Neural cell (in vitro differentiated cells): ENCODE results near the gene TPGS1. TPM values are rescaled to one million over a fixed set of nuclear protein-coding genes. Genes with fewer than 3 reads are reported as not detected.

Source experiments
- H2AFZ ChIP-seq: fragments of 200-600, 300-800 bp; sonication (generic), shearing (Covaris generic); 2 replicates; pipeline ENCODE4 v1.6.0; 2014; ENCODE audit warnings: low read depth, mild to moderate bottlenecking, antibody characterized with exemption, low read length, moderate library complexity
- H3F3A ChIP-seq: fragments of 200-600 bp; shearing (Covaris generic); 2 replicates; pipeline ENCODE4 v1.6.1; 2016; ENCODE audit warnings: mild to moderate bottlenecking, moderate library complexity, mixed read lengths, antibody characterized with exemption, low read length; ENCODE audit not compliant: insufficient read depth, poor library complexity, severe bottlenecking
- H3K27ac ChIP-seq: fragments of 200-600, 300-800 bp; sonication (generic), shearing (Covaris generic); 2 replicates; pipeline ENCODE4 v1.5.1; 2014; ENCODE audit warnings: mild to moderate bottlenecking, low read length, moderate library complexity
- H3K27me3 ChIP-seq: fragments of 300-800, 200-600 bp; sonication (generic), shearing (Covaris generic); 2 replicates; pipeline ENCODE4 v1.6.0; 2014; ENCODE audit warnings: mild to moderate bottlenecking, low read depth, low read length, moderate library complexity; ENCODE audit not compliant: insufficient read depth
- H3K36me3 ChIP-seq: fragments of 300-800, 200-600 bp; sonication (generic), shearing (Covaris generic); 2 replicates; pipeline ENCODE4 v1.5.1; 2014; ENCODE audit warnings: mild to moderate bottlenecking, antibody characterized with exemption, low read length, moderate library complexity; ENCODE audit not compliant: insufficient read depth
- H3K4me2 ChIP-seq: fragments of 300-800, 200-600 bp; sonication (generic), shearing (Covaris generic); 2 replicates; pipeline ENCODE4 v1.6.0; 2014; ENCODE audit warnings: mild to moderate bottlenecking, low read length
- H3K4me3 ChIP-seq: fragments of 300-800, 200-600 bp; sonication (generic), shearing (Covaris generic); 2 replicates; pipeline ENCODE4 v1.5.1; 2014; ENCODE audit warnings: mild to moderate bottlenecking, low read length, moderate library complexity
- H3K79me2 ChIP-seq: fragments of 200-600 bp; shearing (Covaris generic); replicated peaks from 2 replicates; pipeline ENCODE4 v1.6.0; 2014; ENCODE audit warnings: mild to moderate bottlenecking, low read length, moderate library complexity; ENCODE audit not compliant: insufficient read depth
- H3K9ac ChIP-seq: fragments of 300-800, 200-600 bp; sonication (generic), shearing (Covaris generic); 2 replicates; pipeline ENCODE4 v1.6.1; 2016; ENCODE audit warnings: mild to moderate bottlenecking, low read length, mixed read lengths
- H3K9me2 ChIP-seq: fragments of 200-600 bp; shearing (Covaris generic); 2 replicates; pipeline ENCODE4 v1.6.1; 2016; ENCODE audit warnings: mild to moderate bottlenecking, low read length, mixed read lengths; ENCODE audit not compliant: insufficient read depth
- H3K9me3 ChIP-seq: fragments of 200-600, 300-800 bp; sonication (generic), shearing (Covaris generic); 2 replicates; pipeline ENCODE4 v1.6.1; 2016; ENCODE audit warnings: mild to moderate bottlenecking, mixed run types, low read length, moderate library complexity, mixed read lengths
- H4K20me1 ChIP-seq: fragments of 200-600 bp; shearing (Covaris generic); 2 replicates; pipeline ENCODE4 v1.6.1; 2016; ENCODE audit warnings: mild to moderate bottlenecking, mixed run types; ENCODE audit not compliant: insufficient read depth
- CTCF ChIP-seq: fragments of 450-650 bp; IDR thresholded peaks from 2 replicates; pipeline ENCODE4 v1.5.1; 2014; ENCODE audit warnings: antibody characterized with exemption, mild to moderate bottlenecking, moderate library complexity; ENCODE audit not compliant: poor library complexity, severe bottlenecking
- EP300 ChIP-seq: fragments of 450-650 bp; conservative IDR thresholded peaks from 2 replicates; pipeline ENCODE4 v1.6.1; 2014; ENCODE audit warnings: antibody characterized with exemption, mild to moderate bottlenecking, moderate library complexity; ENCODE audit not compliant: poor library complexity, severe bottlenecking
- EZH2 ChIP-seq: fragments of 200-600, 300-800 bp; shearing (Covaris generic), sonication (generic); IDR thresholded peaks from 2 replicates; pipeline ENCODE4 v1.6.1; 2014; ENCODE audit warnings: antibody characterized with exemption, low read length, borderline replicate concordance, mild to moderate bottlenecking; ENCODE audit not compliant: insufficient read depth, poor library complexity, severe bottlenecking
- MXI1 ChIP-seq: fragments of 450-650 bp; conservative IDR thresholded peaks from 2 replicates; pipeline ENCODE4 v1.6.1; 2014; ENCODE audit warnings: antibody characterized with exemption, mild to moderate bottlenecking; ENCODE audit not compliant: poor library complexity, severe bottlenecking
- POLR2AphosphoS5 ChIP-seq: IDR thresholded peaks from 2 replicates; pipeline ENCODE4 v1.6.1; 2012
- RAD21 ChIP-seq: fragments of 450-650 bp; conservative IDR thresholded peaks from 2 replicates; pipeline ENCODE4 v1.6.1; 2014; ENCODE audit warnings: antibody characterized with exemption, mild to moderate bottlenecking, moderate library complexity
- REST ChIP-seq: IDR thresholded peaks from 2 replicates; pipeline ENCODE4 v1.6.1; 2012; ENCODE audit warnings: borderline replicate concordance
- SMC3 ChIP-seq: fragments of 450-650 bp; conservative IDR thresholded peaks from 2 replicates; pipeline ENCODE4 v1.6.1; 2014; ENCODE audit warnings: antibody characterized with exemption, mild to moderate bottlenecking, moderate library complexity; ENCODE audit not compliant: poor library complexity
- TAF1 ChIP-seq: IDR thresholded peaks from 2 replicates; pipeline ENCODE4 v1.6.1; 2012; ENCODE audit warnings: low read depth
- polyA plus RNA-seq: library from polyadenylated mRNA; depleted of rRNA; stranded (reverse); fragments of >200 nt; gene quantifications from 2 replicates; pipeline ENCODE4 v1.2.3, GENCODE V29; 2014

Gene TPGS1
- polyA plus RNA-seq, 1 donor from 2014 or later, result 79.6 TPM

DNA sequence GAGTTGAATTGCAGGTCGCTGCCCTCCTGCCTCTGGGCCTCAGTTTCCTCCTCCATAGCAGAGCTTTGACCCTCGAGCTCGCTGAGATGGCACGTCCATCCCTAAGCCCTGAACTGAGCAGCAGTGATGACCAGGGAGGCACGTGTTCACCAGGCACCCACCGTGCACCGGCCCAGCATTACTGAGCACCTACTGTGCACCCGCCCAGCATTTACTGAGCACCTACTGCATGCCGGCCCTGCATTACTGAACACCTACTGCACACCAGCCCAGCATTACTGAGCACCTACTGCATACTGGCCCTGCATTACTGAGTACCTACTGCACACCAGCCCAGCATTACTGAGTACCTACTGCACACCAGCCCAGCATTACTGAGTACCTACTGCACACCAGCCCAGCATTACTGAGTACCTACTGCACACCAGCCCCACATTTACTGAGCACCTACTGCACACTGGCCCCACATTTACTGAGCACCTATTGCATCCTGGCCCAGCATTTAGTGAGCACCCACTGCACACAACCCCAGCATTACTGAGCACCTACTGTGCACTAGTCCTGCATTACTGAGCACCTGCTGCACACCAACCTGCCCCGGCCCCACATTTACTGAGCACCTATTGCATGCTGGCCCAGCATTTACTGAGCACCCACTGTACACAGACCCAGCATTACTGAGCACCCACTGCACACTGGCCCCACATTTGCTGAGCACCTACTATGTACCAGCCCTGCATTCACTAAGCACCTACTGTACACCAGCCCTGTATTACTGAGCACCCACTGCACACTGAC lies 6.3 kb downstream of the TPGS1 start:
- no peak overlapping the region for H3K4me2 ChIP-seq
- no peaks in the 10 kb centered on the region for H3K36me3 ChIP-seq
- H3K79me2 ChIP-seq, result peaks cover 4% of the 10 kb centered on the region
- H3F3A ChIP-seq, result no peaks in the 10 kb centered on the region
- no peaks in the 10 kb centered on the region for H4K20me1 ChIP-seq
- H3K4me3 ChIP-seq, result no peak overlapping the region
- no peaks in the 10 kb centered on the region for H3K9me3 ChIP-seq
- TF ChIP-seq POLR2AphosphoS5, result no peak
- TF ChIP-seq CTCF, result no peak
- no peaks in the 10 kb centered on the region for H3K27me3 ChIP-seq
- no peak overlapping the region for H2AFZ ChIP-seq
- no peaks in the 10 kb centered on the region for H3K9me2 ChIP-seq
- H3K27ac ChIP-seq, result no peak overlapping the region
- no peak overlapping the region for H3K9ac ChIP-seq

DNA sequence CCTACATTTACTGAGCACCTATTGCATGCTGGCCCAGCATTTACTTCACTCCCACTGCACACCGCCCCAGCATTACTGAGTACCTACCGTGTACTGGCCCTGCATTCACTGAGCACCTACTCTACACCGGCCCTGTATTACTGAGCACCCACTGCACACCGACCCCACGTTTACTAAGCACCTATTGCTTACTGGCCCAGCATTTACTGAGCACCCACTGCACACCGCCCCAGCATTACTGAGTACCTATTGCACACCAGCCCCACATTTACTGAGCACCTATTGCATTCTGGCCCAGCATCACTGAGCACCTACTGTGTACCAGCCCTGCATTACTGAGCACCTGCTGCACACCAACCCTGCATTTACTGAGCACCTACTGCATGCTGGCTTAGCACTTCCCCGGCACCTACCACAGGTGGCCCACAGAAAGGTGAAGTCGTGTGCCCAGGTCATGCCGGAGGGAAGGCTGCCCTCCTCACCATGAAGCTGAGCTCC lies 6.9 kb downstream of the TPGS1 start:
- no peaks in the 10 kb centered on the region for H3K9me2 ChIP-seq
- H3K9me3 ChIP-seq, result no peaks in the 10 kb centered on the region
- H3K27me3 ChIP-seq, result no peaks in the 10 kb centered on the region
- H3K4me2 ChIP-seq, result no peak overlapping the region
- TF ChIP-seq EP300 (no peak), EZH2 (no peak), SMC3 (no peak), CTCF (no peak), RAD21 (no peak), POLR2AphosphoS5 (no peak), TAF1 (no peak), REST (no peak), MXI1 (no peak)
- H3K27ac ChIP-seq, result no peak overlapping the region
- H2AFZ ChIP-seq, result no peak overlapping the region
- H3K9ac ChIP-seq, result no peak overlapping the region
- no peak overlapping the region for H3K4me3 ChIP-seq
- no peaks in the 10 kb centered on the region for H4K20me1 ChIP-seq
- no peaks in the 10 kb centered on the region for H3F3A ChIP-seq
- no peaks in the 10 kb centered on the region for H3K79me2 ChIP-seq
- H3K36me3 ChIP-seq, result no peaks in the 10 kb centered on the region
